ENCODE results near the gene MTUS2. TPM values are rescaled to one million over a fixed set of nuclear protein-coding genes. Genes with fewer than 3 reads are reported as not detected.

Gene MTUS2
- total RNA-seq, 1 donor from 2014 or later, result 6.8 TPM

DNA sequence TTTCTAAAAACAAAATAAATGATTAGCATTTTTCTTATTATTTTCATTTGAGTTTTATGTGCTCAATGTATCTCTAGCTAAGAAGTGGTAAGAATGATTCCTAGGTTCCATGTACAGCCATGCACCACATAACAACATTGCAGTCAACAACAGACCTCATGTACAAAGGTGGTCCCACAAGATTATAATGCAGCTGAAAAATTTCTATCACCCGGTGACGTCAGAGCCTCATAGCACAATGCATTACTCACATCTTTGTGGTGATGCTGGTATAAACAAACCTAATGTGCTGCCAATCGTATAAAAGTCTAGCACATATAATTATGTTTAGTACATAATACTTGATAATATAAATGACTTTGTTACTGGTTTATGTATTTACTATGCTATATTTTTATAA lies 654.9 kb downstream of the MTUS2 start:
- H3K36me3 Mint-ChIP-seq (ENCODE audit: unreplicated experiment), result no peaks in the 10 kb centered on the region
- no peaks in the 10 kb centered on the region for H3K9me3 Mint-ChIP-seq (ENCODE audit: unreplicated experiment)
- peaks cover 3% of the 10 kb centered on the region for H3K27me3 Mint-ChIP-seq (ENCODE audit: unreplicated experiment)
- TF ChIP-seq, protein P1, sequence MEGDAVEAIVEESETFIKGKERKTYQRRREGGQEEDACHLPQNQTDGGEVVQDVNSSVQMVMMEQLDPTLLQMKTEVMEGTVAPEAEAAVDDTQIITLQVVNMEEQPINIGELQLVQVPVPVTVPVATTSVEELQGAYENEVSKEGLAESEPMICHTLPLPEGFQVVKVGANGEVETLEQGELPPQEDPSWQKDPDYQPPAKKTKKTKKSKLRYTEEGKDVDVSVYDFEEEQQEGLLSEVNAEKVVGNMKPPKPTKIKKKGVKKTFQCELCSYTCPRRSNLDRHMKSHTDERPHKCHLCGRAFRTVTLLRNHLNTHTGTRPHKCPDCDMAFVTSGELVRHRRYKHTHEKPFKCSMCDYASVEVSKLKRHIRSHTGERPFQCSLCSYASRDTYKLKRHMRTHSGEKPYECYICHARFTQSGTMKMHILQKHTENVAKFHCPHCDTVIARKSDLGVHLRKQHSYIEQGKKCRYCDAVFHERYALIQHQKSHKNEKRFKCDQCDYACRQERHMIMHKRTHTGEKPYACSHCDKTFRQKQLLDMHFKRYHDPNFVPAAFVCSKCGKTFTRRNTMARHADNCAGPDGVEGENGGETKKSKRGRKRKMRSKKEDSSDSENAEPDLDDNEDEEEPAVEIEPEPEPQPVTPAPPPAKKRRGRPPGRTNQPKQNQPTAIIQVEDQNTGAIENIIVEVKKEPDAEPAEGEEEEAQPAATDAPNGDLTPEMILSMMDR (IDR thresholded peaks at IDR 0.05; ENCODE audit: partially characterized antibody, unreplicated experiment), result no peak
- H3K4me1 Mint-ChIP-seq (ENCODE audit: low read depth, unreplicated experiment), result peaks cover 3% of the 10 kb centered on the region
- no peak overlapping the region for H3K4me3 Mint-ChIP-seq (ENCODE audit: unreplicated experiment)
- H3K27ac Mint-ChIP-seq (ENCODE audit: unreplicated experiment), result no peak overlapping the region
- DNase-seq, result no peak

DNA sequence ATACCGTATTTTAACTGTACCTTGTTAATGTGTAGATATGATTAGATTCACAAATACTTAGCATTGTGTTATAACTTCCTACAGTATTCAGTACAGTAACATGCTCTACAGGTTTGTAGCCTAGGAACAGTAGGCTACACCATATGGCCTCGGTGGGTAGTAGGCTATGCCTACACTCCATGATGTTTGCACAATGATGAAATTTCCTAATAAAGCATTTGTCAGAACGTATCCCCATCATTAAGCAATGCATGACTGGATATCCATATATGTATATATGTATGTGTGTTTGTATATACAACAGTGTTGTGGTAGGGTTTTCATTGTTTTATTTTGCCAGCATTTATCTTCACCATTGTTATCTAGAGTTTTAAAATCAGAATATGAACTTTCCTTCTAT lies 655.9 kb downstream of the MTUS2 start:
- no peaks in the 10 kb centered on the region for H3K36me3 Mint-ChIP-seq (ENCODE audit: unreplicated experiment)
- TF ChIP-seq, protein P1 (IDR thresholded peaks at IDR 0.05; ENCODE audit: partially characterized antibody, unreplicated experiment), result no peak
- no peak overlapping the region for H3K27ac Mint-ChIP-seq (ENCODE audit: unreplicated experiment)
- H3K9me3 Mint-ChIP-seq (ENCODE audit: unreplicated experiment), result no peaks in the 10 kb centered on the region
- H3K4me1 Mint-ChIP-seq (ENCODE audit: low read depth, unreplicated experiment), result peaks cover 3% of the 10 kb centered on the region
- peaks cover 6% of the 10 kb centered on the region for H3K27me3 Mint-ChIP-seq (ENCODE audit: unreplicated experiment)
- no peak for DNase-seq
- H3K4me3 Mint-ChIP-seq (ENCODE audit: unreplicated experiment), result no peak overlapping the region

DNA sequence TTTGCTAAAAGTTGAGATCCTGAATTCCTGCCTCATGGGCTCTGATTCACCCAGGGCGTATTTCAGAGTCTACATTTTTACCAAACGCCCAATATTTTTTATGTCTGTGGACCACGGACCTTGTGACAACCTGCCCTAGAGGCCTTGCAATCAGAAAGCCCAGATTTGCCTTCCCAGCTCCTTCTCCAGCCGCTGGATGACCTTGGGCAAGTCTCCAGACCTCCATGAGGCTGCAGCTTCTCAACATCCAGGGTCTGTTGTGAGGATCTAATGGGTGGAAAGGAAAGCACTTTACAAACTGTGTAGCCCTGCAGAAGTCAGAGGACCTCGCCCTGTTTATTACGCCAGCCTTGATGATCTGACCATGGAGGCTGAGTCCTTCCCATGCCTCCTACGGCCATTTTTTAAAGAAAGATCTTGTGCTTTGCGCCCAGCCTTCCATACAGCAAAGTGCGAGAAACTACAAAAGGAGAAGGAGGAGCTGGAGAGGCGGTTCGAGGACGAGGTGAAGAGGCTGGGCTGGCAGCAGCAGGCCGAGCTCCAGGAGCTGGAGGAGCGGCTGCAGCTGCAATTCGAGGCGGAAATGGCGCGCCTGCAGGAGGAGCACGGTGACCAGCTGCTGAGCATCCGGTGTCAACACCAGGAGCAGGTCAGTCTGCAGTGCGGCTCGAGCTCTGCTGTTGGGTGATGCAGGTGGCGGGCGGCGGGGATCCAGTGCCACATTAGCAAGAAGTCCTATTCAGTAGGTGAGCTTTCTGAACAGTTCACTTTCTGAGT lies 659.8 kb downstream of the MTUS2 start:
- H3K27ac Mint-ChIP-seq (ENCODE audit: unreplicated experiment), result no peak overlapping the region
- H3K4me1 Mint-ChIP-seq (ENCODE audit: low read depth, unreplicated experiment), result peaks cover 11% of the 10 kb centered on the region
- DNase-seq, result no peak
- peaks cover 4% of the 10 kb centered on the region for H3K27me3 Mint-ChIP-seq (ENCODE audit: unreplicated experiment)
- H3K36me3 Mint-ChIP-seq (ENCODE audit: unreplicated experiment), result peaks cover 4% of the 10 kb centered on the region
- TF ChIP-seq, protein P1 (IDR thresholded peaks at IDR 0.05; ENCODE audit: partially characterized antibody, unreplicated experiment), result no peak
- H3K4me3 Mint-ChIP-seq (ENCODE audit: unreplicated experiment), result no peak overlapping the region
- no peaks in the 10 kb centered on the region for H3K9me3 Mint-ChIP-seq (ENCODE audit: unreplicated experiment)

DNA sequence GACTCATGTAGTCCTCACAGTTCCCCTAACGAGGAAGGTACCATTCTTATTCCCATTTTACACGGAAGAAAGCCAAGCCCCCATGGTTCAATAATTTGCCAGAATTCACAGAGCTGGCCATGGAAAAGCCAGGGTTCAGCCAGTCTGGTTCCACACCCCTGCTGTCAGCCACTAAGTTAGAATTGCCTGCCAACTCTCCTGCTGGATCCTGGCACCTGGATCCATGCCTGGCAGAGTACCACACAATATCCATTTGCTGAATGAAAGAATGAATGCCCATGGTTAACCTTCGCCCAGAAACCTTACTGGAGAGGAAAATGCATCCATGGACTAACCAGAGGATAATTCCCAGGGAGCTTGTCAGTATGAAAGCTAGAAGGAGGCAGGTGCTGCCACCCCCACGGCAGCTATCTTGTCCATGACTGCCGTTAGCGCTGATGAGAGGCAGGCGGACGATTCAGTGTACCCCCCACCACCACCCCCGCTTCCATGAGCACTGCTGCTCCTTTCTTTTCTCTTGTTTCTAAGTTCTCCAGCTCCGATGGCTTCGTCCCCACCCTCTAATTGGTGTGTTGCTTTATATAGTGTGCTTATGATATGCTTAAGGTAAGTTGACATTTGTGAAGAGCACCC lies 660.9 kb downstream of the MTUS2 start:
- Mint-ChIP-seq H3K4me1 (ENCODE audit: low read depth, unreplicated experiment) (peaks cover 11% of the 10 kb centered on the region), H3K4me3 (ENCODE audit: unreplicated experiment) (no peak overlapping the region), H3K9me3 (ENCODE audit: unreplicated experiment) (no peaks in the 10 kb centered on the region), H3K27me3 (ENCODE audit: unreplicated experiment) (peaks cover 4% of the 10 kb centered on the region), H3K36me3 (ENCODE audit: unreplicated experiment) (peaks cover 4% of the 10 kb centered on the region), H3K27ac (ENCODE audit: unreplicated experiment) (no peak overlapping the region)
- no peak for DNase-seq
- TF ChIP-seq, protein P1 (IDR thresholded peaks at IDR 0.05; ENCODE audit: partially characterized antibody, unreplicated experiment), result no peak

DNA sequence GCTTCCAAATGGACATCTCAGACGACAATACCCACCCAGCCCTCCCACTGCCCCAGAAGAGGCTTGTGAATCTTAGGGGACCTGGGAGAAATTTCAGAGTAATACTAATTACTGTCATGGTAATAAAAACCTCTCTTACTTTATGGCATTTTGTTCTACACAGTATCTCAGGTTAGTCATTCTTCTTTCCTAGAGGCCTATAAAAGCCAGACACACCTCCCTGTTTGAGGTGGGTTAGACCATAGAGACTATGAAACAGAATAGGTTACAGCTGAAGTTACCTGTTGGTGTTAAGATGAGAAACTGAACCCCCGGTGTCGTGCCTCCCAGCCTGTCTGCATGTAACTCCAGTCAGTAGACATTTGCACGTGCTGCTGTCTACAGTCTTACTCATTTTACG lies 661.5 kb downstream of the MTUS2 start:
- Mint-ChIP-seq H3K9me3 (ENCODE audit: unreplicated experiment) (no peaks in the 10 kb centered on the region), H3K27ac (ENCODE audit: unreplicated experiment) (no peak overlapping the region)

More for the DNA sequence above, 661.5 kb downstream of the MTUS2 start:
- H3K36me3 Mint-ChIP-seq (ENCODE audit: unreplicated experiment), result peaks cover 4% of the 10 kb centered on the region
- H3K27me3 Mint-ChIP-seq (ENCODE audit: unreplicated experiment), result peaks cover 4% of the 10 kb centered on the region
- no peak for DNase-seq
- H3K4me3 Mint-ChIP-seq (ENCODE audit: unreplicated experiment), result no peak overlapping the region
- peaks cover 11% of the 10 kb centered on the region for H3K4me1 Mint-ChIP-seq (ENCODE audit: low read depth, unreplicated experiment)
- TF ChIP-seq, protein P1 (IDR thresholded peaks at IDR 0.05; ENCODE audit: partially characterized antibody, unreplicated experiment), result no peak

Data from glutamatergic neuron (in vitro differentiated cells).